Endothelial cell of umbilical vein (primary cell): ENCODE measurements around the gene NTRK2. TPM values are rescaled to one million over a fixed set of nuclear protein-coding genes. Genes with fewer than 3 reads are reported as not detected.

Source experiments
- BruUV-seq: library from RNA; stranded (reverse); fragments of 400-500 nt; replicated peaks from 2 replicates; lab custom pipeline; 2021; lab: Mats Ljungman, UMichigan
- CTCF ChIA-PET: fragments of 300-600, 350-600 bp; sonication (Branson Sonifier 250); formaldehyde crosslinking; loops from one replicate; lab custom pipeline; 2021; ENCODE audit warnings: antibody characterized with exemption, inconsistent platforms; lab: Charles Lee
- POLR2A ChIA-PET: fragments of 300-600, 350-600 bp; sonication (Branson Sonifier 250); formaldehyde crosslinking; loops from one replicate; lab custom pipeline; 2021; ENCODE audit warnings: antibody characterized with exemption, inconsistent platforms; lab: Charles Lee
- DNase-seq: peaks from one replicate; pipeline ENCODE4 v3.0.0-alpha.2; 2011; ENCODE audit warnings: low read depth, low spot score
- FAIRE-seq: peaks from 2 replicates; lab custom pipeline; 2011; peaks lifted over from hg19 to GRCh38; lab: Jason Lieb, UNC
- H2AFZ ChIP-seq: 2 replicates; pipeline ENCODE4 v1.6.0; 2012; ENCODE audit warnings: low read depth, low read length, control low read depth, inconsistent platforms
- H3K27ac ChIP-seq: 2 replicates; pipeline ENCODE4 v1.5.1; 2011; ENCODE audit warnings: low read depth, mild to moderate bottlenecking, control low read depth, low read length, moderate library complexity; ENCODE audit not compliant: insufficient read depth
- H3K27me3 ChIP-seq, 2 experiments: 2 replicates each; pipeline versions ENCODE4 v1.6.0 to v1.6.1; 2011; ENCODE audit warnings: low read length in 2 of 2, mixed read lengths in 1 of 2; ENCODE audit not compliant: control insufficient read depth in 2 of 2, insufficient read depth in 2 of 2
- H3K36me3 ChIP-seq, 2 experiments: 2 replicates in 1 of 2; 3 replicates in 1 of 2; pipeline ENCODE4 v1.5.1; 2011; ENCODE audit warnings: low read length in 2 of 2, mild to moderate bottlenecking in 1 of 2, moderate library complexity in 1 of 2; ENCODE audit not compliant: control insufficient read depth in 2 of 2, insufficient read depth in 2 of 2; ENCODE audit errors: extremely low read depth in 1 of 2
- H3K4me1 ChIP-seq: 3 replicates; pipeline ENCODE4 v1.5.1; 2011; ENCODE audit warnings: mild to moderate bottlenecking, low read length; ENCODE audit not compliant: control insufficient read depth, insufficient read depth; ENCODE audit errors: extremely low read depth
- H3K4me2 ChIP-seq: 2 replicates; pipeline ENCODE4 v1.6.1; 2011; ENCODE audit warnings: low read length, control low read depth, mixed read lengths; ENCODE audit not compliant: insufficient read depth
- H3K4me3 ChIP-seq, 3 experiments: fragments of 200-600 bp in 1 of 3; sonication (generic), shearing (Covaris generic) in 1 of 3; replicated peaks in 1 of 3; 2 replicates each; pipeline ENCODE4 v1.5.1; 2011 to 2016; ENCODE audit warnings: control low read depth in 3 of 3, low read length in 3 of 3, mild to moderate bottlenecking in 2 of 3, inconsistent platforms in 1 of 3, low read depth in 1 of 3, moderate library complexity in 1 of 3; ENCODE audit not compliant: insufficient read depth in 1 of 3
- H3K79me2 ChIP-seq: 2 replicates; pipeline ENCODE4 v1.6.0; 2012; ENCODE audit warnings: low read length, inconsistent platforms; ENCODE audit not compliant: control insufficient read depth, insufficient read depth
- H3K9ac ChIP-seq: replicated peaks from 2 replicates; pipeline ENCODE3; 2011; ENCODE audit warnings: low read length, control low read depth; ENCODE audit not compliant: insufficient read depth; ENCODE audit errors: extremely low read depth
- H3K9me1 ChIP-seq: replicated peaks from 3 replicates; pipeline ENCODE4 v1.6.0; 2011; ENCODE audit warnings: mild to moderate bottlenecking, low read length; ENCODE audit not compliant: control insufficient read depth, insufficient read depth; ENCODE audit errors: extremely low read depth
- H3K9me3 ChIP-seq: replicated peaks from 2 replicates; pipeline ENCODE4 v1.5.1; 2012; ENCODE audit warnings: low read length, inconsistent platforms; ENCODE audit not compliant: control insufficient read depth, insufficient read depth
- H4K20me1 ChIP-seq: replicated peaks from 2 replicates; pipeline ENCODE3; 2011; ENCODE audit warnings: mild to moderate bottlenecking, low read length; ENCODE audit not compliant: control insufficient read depth, insufficient read depth; ENCODE audit errors: extremely low read depth
- CTCF ChIP-seq, 2 donors: IDR thresholded peaks; 1 replicate in 1 of 2; 2 replicates in 1 of 2; pipeline ENCODE4 v1.5.1; 2011; ENCODE audit warnings: low read length in 2 of 2, mild to moderate bottlenecking in 2 of 2, moderate library complexity in 2 of 2, control low read depth in 1 of 2, inconsistent platforms in 1 of 2, low read depth in 1 of 2; ENCODE audit not compliant: insufficient read depth in 1 of 2; ENCODE audit errors: extremely low read depth in 1 of 2
- EZH2 ChIP-seq: IDR thresholded peaks from 2 replicates; pipeline ENCODE4 v1.6.1; 2012; ENCODE audit warnings: borderline replicate concordance, low read depth, mild to moderate bottlenecking, moderate library complexity, low read length, inconsistent platforms; ENCODE audit not compliant: severe bottlenecking
- FOS ChIP-seq: IDR thresholded peaks from 2 replicates; pipeline ENCODE4 v1.6.1; 2011; ENCODE audit warnings: mild to moderate bottlenecking, low read length, moderate library complexity, borderline replicate concordance; ENCODE audit not compliant: insufficient read depth
- GATA2 ChIP-seq: IDR thresholded peaks from 2 replicates; pipeline ENCODE4 v1.7.0; 2011; ENCODE audit warnings: low read depth, mild to moderate bottlenecking, moderate library complexity, mixed read lengths, low read length; ENCODE audit not compliant: insufficient read length, insufficient read depth
- JUN ChIP-seq: IDR thresholded peaks from 2 replicates; pipeline ENCODE4 v1.6.1; 2011; ENCODE audit warnings: borderline replicate concordance, low read depth; ENCODE audit not compliant: insufficient read length, insufficient read depth
- MAX ChIP-seq: IDR thresholded peaks from 2 replicates; pipeline ENCODE4 v1.6.1; 2011; ENCODE audit not compliant: insufficient read depth, insufficient read length
- POLR2A ChIP-seq: IDR thresholded peaks from 2 replicates; pipeline ENCODE4 v1.6.1; 2012; ENCODE audit warnings: low read depth, mild to moderate bottlenecking, control low read depth, low read length
- POLR2AphosphoS5 ChIP-seq: IDR thresholded peaks from 2 replicates; pipeline ENCODE4 v1.6.1; 2012; ENCODE audit warnings: low read depth, mild to moderate bottlenecking, control low read depth, low read length, moderate library complexity; ENCODE audit not compliant: insufficient read depth
- dilution Hi-C: fragments of 300-500 bp; cut with MboI; formaldehyde crosslinking; loops from one replicate; pipeline ENCODE4 v1.15.0; 2019; ENCODE audit warnings: low sequenced_read_pairs; ENCODE audit not compliant: extremely low pct_ligation_motif_present
- intact Hi-C: fragments of 100-400 bp; cut with micrococcal nuclease; formaldehyde crosslinking; loops from one replicate; pipeline ENCODE4 v1.10.0; 2022
- polyA plus RNA-seq, 4 experiments: library from polyadenylated mRNA; depleted of rRNA in 3 of 4; stranded (reverse) in 3 of 4; unstranded in 1 of 4; fragments of >200 nt; gene quantifications; 2 replicates each; pipeline versions ENCODE4 v1.2.1 to v1.2.3, GENCODE V29; 2011 to 2012; ENCODE audit warnings: missing spikeins in 1 of 4
- total RNA-seq: library from RNA; stranded (reverse); gene quantifications from 2 replicates; pipeline ENCODE4 v1.2.3, GENCODE V29; 2021

The NTRK2 gene
- total and polyA plus RNA-seq, 2 donors (not counting 3 experiments of a cell fraction or from before 2014, with no cell fraction given), result 0.01 to 0.13 TPM

- Histone ChIP-seq H4K20me1 (no peaks in the 10 kb centered on the region), H3K9me1 (no peaks in the 10 kb centered on the region), H2AFZ (no peak overlapping the region), H3K27me3 (no peaks in the 10 kb centered on the region), H3K36me3 (no peaks in the 10 kb centered on the region), H3K4me1 (no peaks in the 10 kb centered on the region), H3K79me2 (no peaks in the 10 kb centered on the region), H3K4me3 (no peak overlapping the region), H3K27ac (no peak overlapping the region), H3K9ac (no peak overlapping the region), H3K4me2 (no peak overlapping the region), H3K9me3 (no peaks in the 10 kb centered on the region)
- POLR2A ChIA-PET, result no interaction called here
- no TSS peak for BruUV-seq
- intact Hi-C loops, result no loop called here
- FAIRE-seq (no peak), DNase-seq (no peak)
- no peak for TF ChIP-seq FOS
- no peak for TF ChIP-seq GATA2
- TF ChIP-seq CTCF (IDR thresholded peaks at IDR 0.05; ENCODE audit: extremely low read depth in 1 of 2, insufficient read depth in 1 of 2, low read depth in 1 of 2, low read length in 2 of 2), result no peak
- TF ChIP-seq MAX, result no peak
- no peak for TF ChIP-seq POLR2A
- dilution Hi-C loops, result no loop called here
- CTCF ChIA-PET, result interaction anchor here (1.3 kb wide), 1 partner anchor 17 kb away, joined by 3 read pairs; no protein-coding TSS in a partner anchor
Measured at GRCh38 chr9:85014292-85014691, 344.8 kb downstream of the NTRK2 start.

- no peaks in the 10 kb centered on the region for H3K36me3 ChIP-seq
- no peak overlapping the region for H3K4me3 ChIP-seq
- H3K79me2 ChIP-seq, result no peaks in the 10 kb centered on the region
- H3K27me3 ChIP-seq, result no peaks in the 10 kb centered on the region
- ChIA-PET POLR2A (no interaction called here), CTCF (no interaction called here)
- H3K4me1 ChIP-seq, result peaks cover 2% of the 10 kb centered on the region
- no peak for FAIRE-seq
- no peak overlapping the region for H3K4me2 ChIP-seq
- no peaks in the 10 kb centered on the region for H3K9me1 ChIP-seq
- no TSS peak for BruUV-seq
- H4K20me1 ChIP-seq, result no peaks in the 10 kb centered on the region
- TF ChIP-seq MAX, result no peak
- TF ChIP-seq JUN, result no peak
- no peak for TF ChIP-seq POLR2AphosphoS5
- no peak for TF ChIP-seq EZH2
- no peak for TF ChIP-seq FOS
- TF ChIP-seq GATA2, result no peak
- TF ChIP-seq CTCF (IDR thresholded peaks at IDR 0.05; ENCODE audit: extremely low read depth in 1 of 2, insufficient read depth in 1 of 2, low read depth in 1 of 2, low read length in 2 of 2), result no peak
- intact Hi-C loops (no loop called here), dilution Hi-C loops (no loop called here)
- H2AFZ ChIP-seq, result no peak overlapping the region
- H3K27ac ChIP-seq, result no peak overlapping the region
- no peak for DNase-seq
- H3K9ac ChIP-seq, result no peak overlapping the region
- H3K9me3 ChIP-seq, result no peaks in the 10 kb centered on the region
Measured at GRCh38 chr9:85016384-85017006, 347.0 kb downstream of the NTRK2 start.
